ENCODE results near the gene SMG6.

GRCh38 chr17:2138318-2138717 is 165.3 kb downstream of the SMG6 start:
- TF ChIP-seq CTCF (IDR thresholded peaks at IDR 0.05; ENCODE audit: low read length) (no peak), EZH2 (IDR thresholded peaks at IDR 0.05; ENCODE audit: borderline replicate concordance, low read length) (no peak)

All from OCI-LY1 (cell line).